GM12878 (cell line): ENCODE results near the gene SOX5.
"Not testable (repeated sequence)": the region's sequence is repeated elsewhere in the genome, so short reads cannot be mapped to it uniquely, and the experiment has no call there.

Experiments used
- CTCF ChIP-seq, 3 experiments: IDR thresholded peaks in 2 of 3; conservative IDR thresholded peaks in 1 of 3; 2 replicates each; pipeline ENCODE4 v1.5.1; 2011; ENCODE audit warnings: low read depth in 3 of 3, low read length in 3 of 3, mild to moderate bottlenecking in 3 of 3, control low read depth in 2 of 3, moderate library complexity in 2 of 3, inconsistent platforms in 1 of 3, mixed read lengths in 1 of 3; ENCODE audit not compliant: control insufficient read depth in 2 of 3, insufficient read depth in 1 of 3; ENCODE audit errors: extremely low read depth in 1 of 3
- NR2C2 ChIP-seq: IDR thresholded peaks from 2 replicates; pipeline ENCODE4 v1.6.1; 2011; ENCODE audit warnings: borderline replicate concordance, low read depth; ENCODE audit not compliant: control insufficient read depth, insufficient read length
- TF ChIP-seq, protein P1 (sequence below): IDR thresholded peaks from 2 replicates; pipeline ENCODE4 v1.6.1; 2011; ENCODE audit warnings: borderline replicate concordance, low read depth, mild to moderate bottlenecking, moderate library complexity, mixed read lengths, low read length; ENCODE audit not compliant: insufficient read depth; ENCODE audit errors: extremely low read length

DNA sequence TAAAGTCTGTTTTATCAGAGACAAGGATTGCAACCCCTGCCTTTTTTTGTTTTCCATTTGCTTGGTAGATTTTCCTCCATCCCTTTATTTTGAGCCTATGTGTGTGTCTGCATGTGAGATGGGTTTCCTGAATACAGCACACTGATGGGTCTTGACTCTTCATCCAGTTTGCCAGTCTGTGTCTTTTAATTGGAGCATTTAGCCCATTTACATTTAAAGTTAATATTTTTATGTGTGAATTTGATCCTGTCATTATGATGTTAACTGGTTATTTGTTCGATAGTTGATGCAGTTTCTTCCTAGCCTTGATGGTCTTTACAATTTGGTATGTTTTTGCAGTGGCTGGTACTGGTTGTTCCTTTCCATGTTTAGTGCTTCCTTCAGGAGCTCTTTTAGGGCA lies 430.0 kb downstream of the SOX5 start:
- TF ChIP-seq NR2C2; CTCF (IDR thresholded peaks at IDR 0.05 in 2 of 3, conservative IDR thresholded peaks at IDR 0.05 in 1 of 3; ENCODE audit: control insufficient read depth in 2 of 3, extremely low read depth in 1 of 3, insufficient read depth in 1 of 3, low read depth in 3 of 3, low read length in 3 of 3): not testable (repeated sequence)
- TF ChIP-seq, protein P1, sequence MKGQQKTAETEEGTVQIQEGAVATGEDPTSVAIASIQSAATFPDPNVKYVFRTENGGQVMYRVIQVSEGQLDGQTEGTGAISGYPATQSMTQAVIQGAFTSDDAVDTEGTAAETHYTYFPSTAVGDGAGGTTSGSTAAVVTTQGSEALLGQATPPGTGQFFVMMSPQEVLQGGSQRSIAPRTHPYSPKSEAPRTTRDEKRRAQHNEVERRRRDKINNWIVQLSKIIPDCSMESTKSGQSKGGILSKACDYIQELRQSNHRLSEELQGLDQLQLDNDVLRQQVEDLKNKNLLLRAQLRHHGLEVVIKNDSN: not testable (repeated sequence)
